ENCODE results near the gene KCNJ6. TPM values are rescaled to one million over a fixed set of nuclear protein-coding genes. Genes with fewer than 3 reads are reported as not detected.

Gene KCNJ6
- total and polyA plus RNA-seq, 9 of the 15 experiments (the other 6 are each of a cell fraction or from before 2014, with no cell fraction given): 0.06 to 0.21 (median 0.13) TPM; not detected in 1

GRCh38 chr21:37566790-37567615 is 349.3 kb downstream of the KCNJ6 start (continued):
- TF ChIP-seq, protein P1, sequence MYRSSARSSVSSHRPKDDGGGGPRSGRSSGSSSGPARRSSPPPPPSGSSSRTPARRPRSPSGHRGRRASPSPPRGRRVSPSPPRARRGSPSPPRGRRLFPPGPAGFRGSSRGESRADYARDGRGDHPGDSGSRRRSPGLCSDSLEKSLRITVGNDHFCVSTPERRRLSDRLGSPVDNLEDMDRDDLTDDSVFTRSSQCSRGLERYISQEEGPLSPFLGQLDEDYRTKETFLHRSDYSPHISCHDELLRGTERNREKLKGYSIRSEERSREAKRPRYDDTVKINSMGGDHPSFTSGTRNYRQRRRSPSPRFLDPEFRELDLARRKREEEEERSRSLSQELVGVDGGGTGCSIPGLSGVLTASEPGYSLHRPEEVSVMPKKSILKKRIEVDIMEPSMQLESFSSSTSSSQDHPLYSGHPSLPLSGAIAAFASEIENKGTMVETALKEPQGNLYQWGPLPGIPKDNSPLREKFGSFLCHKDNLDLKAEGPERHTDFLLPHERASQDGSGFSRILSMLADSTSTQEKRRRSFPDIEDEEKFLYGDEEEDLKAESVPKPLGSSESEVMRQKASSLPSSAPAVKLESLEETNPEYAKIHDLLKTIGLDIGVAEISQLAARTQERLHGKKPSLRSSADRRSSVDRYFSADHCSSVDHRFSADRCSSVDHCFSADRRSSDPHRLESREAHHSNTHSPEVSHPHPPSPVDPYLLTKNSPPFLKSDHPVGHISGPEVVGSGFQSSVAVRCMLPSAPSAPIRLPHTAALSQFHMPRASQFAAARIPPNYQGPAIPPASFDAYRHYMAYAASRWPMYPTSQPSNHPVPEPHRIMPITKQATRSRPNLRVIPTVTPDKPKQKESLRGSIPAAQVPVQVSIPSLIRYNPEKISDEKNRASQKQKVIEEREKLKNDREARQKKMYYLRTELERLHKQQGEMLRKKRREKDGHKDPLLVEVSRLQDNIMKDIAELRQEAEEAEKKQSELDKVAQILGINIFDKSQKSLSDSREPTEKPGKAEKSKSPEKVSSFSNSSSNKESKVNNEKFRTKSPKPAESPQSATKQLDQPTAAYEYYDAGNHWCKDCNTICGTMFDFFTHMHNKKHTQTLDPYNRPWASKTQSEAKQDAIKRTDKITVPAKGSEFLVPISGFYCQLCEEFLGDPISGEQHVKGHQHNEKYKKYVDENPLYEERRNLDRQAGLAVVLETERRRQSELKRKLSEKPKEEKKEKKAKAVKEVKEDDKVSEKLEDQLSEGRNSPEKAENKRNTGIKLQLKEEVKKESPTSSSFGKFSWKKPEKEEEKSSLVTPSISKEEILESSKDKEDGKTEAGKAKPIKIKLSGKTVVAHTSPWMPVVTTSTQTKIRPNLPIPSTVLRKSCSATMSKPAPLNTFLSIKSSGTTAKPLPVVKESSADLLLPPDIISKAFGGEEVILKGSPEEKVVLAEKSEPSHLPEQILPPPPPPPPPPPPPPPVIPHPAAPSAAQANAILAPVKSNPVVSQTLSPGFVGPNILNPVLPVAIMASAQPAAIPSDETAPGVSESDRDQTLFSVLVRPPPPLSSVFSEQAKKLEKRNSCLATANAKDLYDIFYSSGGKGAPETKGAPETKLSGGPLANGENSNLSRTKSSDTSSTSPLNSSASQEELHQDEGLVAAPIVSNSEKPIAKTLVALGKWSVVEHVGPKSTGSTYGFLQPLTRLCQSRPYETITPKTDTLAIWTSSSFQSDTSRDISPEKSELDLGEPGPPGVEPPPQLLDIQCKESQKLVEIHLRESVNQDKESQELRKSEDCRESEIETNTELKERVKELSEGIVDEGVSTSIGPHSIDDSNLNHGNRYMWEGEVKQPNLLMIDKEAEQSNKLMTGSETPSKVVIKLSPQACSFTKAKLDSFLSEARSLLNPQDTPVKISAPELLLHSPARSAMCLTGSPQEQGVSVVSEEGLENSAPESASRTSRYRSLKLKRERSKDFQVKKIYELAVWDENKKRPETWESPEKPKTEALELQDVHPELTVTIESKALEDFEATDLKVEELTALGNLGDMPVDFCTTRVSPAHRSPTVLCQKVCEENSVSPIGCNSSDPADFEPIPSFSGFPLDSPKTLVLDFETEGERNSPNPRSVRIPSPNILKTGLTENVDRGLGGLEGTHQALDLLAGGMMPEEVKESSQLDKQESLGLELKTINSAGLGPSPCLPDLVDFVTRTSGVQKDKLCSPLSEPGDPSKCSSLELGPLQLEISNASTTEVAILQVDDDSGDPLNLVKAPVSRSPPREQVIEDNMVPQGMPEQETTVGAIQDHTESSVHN (IDR thresholded peaks at IDR 0.05; ENCODE audit: borderline replicate concordance in 1 of 2, low read depth in 1 of 2): no peak
- no peak for TF ChIP-seq GTF2B (IDR thresholded peaks at IDR 0.05; ENCODE audit: extremely low read depth, insufficient read length)
- TF ChIP-seq, protein P2, sequence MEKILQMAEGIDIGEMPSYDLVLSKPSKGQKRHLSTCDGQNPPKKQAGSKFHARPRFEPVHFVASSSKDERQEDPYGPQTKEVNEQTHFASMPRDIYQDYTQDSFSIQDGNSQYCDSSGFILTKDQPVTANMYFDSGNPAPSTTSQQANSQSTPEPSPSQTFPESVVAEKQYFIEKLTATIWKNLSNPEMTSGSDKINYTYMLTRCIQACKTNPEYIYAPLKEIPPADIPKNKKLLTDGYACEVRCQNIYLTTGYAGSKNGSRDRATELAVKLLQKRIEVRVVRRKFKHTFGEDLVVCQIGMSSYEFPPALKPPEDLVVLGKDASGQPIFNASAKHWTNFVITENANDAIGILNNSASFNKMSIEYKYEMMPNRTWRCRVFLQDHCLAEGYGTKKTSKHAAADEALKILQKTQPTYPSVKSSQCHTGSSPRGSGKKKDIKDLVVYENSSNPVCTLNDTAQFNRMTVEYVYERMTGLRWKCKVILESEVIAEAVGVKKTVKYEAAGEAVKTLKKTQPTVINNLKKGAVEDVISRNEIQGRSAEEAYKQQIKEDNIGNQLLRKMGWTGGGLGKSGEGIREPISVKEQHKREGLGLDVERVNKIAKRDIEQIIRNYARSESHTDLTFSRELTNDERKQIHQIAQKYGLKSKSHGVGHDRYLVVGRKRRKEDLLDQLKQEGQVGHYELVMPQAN (IDR thresholded peaks at IDR 0.05; ENCODE audit: borderline replicate concordance): no peak
- no peak for TF ChIP-seq SUPT5H (IDR thresholded peaks at IDR 0.05)
- TF ChIP-seq ERF (CRISPR knock-in tag; IDR thresholded peaks at IDR 0.05): peak; percentile 95
- TF ChIP-seq SIX5 (IDR thresholded peaks at IDR 0.05; ENCODE audit: borderline replicate concordance in 1 of 2, insufficient read depth in 1 of 2, low read depth in 1 of 2, low read length in 2 of 2): no peak
- TF ChIP-seq ZNF174 (CRISPR knock-in tag; IDR thresholded peaks at IDR 0.05): peak; percentile 56; the same call in 1 of the 2 replicates
- no peak for TF ChIP-seq NELFE (IDR thresholded peaks at IDR 0.05; ENCODE audit: insufficient read depth, insufficient read length)
- TF ChIP-seq KAT7 (CRISPR knock-in tag; IDR thresholded peaks at IDR 0.05; ENCODE audit: borderline replicate concordance): no peak
- peak; percentile 89 to 95 for TF ChIP-seq FOXK2 (conservative IDR thresholded peaks at IDR 0.05 in 1 of 2, IDR thresholded peaks at IDR 0.05 in 1 of 2; ENCODE audit: low read depth in 2 of 2)
- TF ChIP-seq ZBTB2 (IDR thresholded peaks at IDR 0.05): no peak; the same call in 1 of the 2 replicates
- TF ChIP-seq SLC30A9 (CRISPR knock-in tag; IDR thresholded peaks at IDR 0.05): no peak

Measured in K562 (cell line).